Superior temporal gyrus (tissue), 1 donor: ENCODE data around the gene C16orf89.
"Not testable (repeated sequence)": the region's sequence is repeated elsewhere in the genome, so short reads cannot be mapped to it uniquely, and the experiment has no call there.

ENCODE experiments used
- DNase-seq: peaks from one replicate; pipeline ENCODE4 v3.0.0-alpha.2; 2016; ENCODE audit errors: extremely low spot score

C16orf89 gene

DNA sequence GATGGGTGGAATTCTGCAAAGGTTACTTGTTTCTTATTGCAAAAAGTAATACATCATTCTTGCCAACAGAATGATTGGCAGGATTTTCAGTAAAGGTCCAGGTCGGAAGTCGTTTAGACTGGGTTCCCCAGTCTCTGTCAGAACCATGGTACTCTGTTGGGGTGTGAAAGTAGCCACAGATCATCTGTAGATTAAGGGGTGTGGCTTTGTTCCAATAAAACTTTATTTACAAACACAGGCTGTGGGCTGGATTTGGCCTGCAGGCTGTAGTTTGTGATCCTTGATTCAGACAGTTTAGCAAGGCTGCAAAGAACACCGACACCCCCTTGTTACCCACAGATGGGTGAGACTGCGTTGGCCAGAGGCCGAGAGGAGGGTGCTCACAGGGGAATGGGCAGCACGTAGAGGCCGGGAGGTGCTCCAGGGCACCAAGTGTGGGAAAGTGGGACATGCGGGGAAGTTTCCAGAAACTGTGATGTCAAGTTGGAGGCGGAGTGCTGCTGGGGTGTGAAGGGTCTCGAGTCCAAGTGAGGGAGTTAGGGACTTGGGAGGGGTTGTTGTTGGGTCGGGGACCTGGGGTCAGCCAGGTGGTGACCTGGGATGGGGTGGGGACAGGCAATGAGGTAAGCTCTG, 18.5 kb upstream of the C16orf89 start:
- DNase-seq: not testable (repeated sequence)

GRCh38 chr16:5083646-5084045, 17.9 kb upstream of the C16orf89 start:
- not testable (repeated sequence) for DNase-seq

DNA sequence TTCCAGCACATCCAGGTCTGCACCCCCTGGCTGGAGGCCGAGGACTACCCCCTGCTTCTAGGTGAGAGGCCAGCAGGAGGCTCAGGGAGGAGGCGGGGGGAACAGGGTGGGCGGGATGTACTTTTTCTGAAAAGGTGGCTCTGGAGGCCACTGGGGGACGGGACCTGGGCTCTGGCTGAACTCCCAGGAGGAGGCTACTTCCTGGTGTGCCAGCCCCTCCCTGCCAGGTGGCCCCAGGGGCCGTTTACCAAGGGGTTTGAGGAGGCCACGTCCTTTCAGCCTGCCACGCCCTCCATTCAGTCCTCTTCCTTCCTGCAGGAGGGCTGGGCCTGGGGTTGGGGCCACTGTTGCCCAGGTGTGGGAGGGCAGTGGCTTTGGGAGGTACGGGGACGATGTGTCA, 15.2 kb upstream of the C16orf89 start:
- not testable (repeated sequence) for DNase-seq

- not testable (repeated sequence) for DNase-seq
Observed at GRCh38 chr16:5080461-5080860, 14.7 kb upstream of the C16orf89 start.

DNA sequence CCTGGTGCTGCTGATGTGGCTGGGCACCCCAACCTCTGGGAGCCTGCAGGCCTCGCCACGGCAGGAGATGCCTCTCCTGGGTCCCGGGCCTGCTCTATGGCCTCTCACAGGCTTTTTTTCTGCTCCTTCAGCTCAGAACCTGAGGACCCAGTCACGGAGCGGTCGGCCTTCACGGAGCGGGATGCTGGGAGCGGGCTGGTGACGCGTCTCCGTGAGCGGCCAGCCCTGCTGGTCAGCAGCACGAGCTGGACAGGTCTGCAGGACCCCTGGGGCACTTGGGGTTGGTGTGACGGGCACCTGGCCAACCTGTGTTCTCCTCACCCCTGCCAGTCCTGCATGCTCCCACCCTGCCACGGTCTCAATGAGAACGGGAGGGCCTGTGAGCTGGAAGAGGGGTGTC, 12.9 kb upstream of the C16orf89 start:
- DNase-seq: no peak

GRCh38 chr16:5077304-5077703, 11.5 kb upstream of the C16orf89 start:
- DNase-seq: no peak

- DNase-seq: no peak
Observed at GRCh38 chr16:5075637-5076036, 9.9 kb upstream of the C16orf89 start.

GRCh38 chr16:5073771-5074170, 8.0 kb upstream of the C16orf89 start:
- not testable (repeated sequence) for DNase-seq

DNA sequence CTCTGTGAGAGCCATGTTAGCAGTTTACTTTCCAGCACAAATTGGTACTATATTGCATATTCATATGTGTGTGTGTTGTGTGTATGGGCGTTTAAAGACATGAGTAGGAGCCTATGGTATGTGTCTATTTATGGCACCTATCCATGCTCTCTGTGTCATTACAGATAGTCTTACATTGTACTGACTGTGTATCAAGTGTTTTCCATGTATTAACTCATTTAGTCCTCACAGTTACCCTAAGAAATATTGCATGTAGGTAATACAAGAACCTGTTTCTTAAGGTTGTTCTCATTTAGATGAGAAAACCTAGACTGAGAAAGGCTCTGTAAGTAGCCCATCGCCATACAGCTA, 7.5 kb upstream of the C16orf89 start:
- no peak for DNase-seq

- no peak for DNase-seq
Observed at GRCh38 chr16:5072334-5073278, 6.8 kb upstream of the C16orf89 start.

DNA sequence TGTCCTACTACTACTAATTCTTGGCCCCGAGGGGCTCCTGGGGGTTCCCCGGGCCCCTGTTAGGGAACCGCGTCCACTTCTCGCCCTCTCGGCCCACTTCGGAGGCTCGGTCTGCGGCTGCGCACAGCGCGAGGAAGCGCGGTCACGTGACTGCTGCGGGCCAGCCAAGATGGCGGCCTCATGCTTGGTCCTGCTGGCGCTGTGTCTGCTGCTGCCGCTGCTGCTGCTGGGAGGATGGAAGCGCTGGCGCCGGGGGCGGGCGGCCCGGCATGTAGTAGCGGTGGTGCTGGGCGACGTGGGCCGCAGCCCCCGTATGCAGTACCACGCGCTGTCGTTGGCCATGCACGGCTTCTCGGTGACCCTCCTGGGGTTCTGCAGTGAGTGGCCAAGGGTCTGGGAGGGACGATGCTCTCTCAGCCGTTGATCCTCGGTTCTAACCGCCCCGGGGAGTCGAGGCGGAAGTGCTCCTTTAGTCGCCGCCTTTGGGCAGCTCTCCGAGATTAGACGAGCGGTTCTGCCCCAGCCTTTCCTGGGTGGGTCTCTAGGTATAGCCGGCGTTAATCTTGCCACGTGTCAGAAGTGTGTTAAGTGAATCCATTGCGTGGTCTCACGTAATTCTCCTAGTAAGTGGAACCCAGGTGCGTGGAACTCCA, 6.1 kb upstream of the C16orf89 start, which contains the start of gene ALG1:
Gene ALG1, plus strand, starts transcription at position 163 of the 653 bp plus-strand sequence. Its CDS starts 7 bp downstream, at position 170.
- DNase-seq: peak; percentile 95

DNA sequence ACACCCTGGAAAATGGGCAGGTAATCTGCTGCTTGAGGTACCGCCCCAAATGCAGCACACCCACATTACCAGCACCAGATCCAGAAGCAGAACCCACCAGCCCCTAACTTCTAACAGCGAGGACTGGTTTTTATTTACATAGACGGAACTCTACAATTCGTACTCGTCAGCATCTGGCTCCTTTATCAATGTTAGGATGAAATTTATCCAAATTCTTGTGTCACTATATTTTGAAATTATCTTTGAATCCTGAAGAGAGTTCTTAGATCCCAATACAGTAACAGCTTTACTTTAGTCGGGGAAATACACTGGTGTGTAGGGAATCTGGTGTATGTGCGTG, 5.6 kb upstream of the C16orf89 start:
- DNase-seq: no peak

DNA sequence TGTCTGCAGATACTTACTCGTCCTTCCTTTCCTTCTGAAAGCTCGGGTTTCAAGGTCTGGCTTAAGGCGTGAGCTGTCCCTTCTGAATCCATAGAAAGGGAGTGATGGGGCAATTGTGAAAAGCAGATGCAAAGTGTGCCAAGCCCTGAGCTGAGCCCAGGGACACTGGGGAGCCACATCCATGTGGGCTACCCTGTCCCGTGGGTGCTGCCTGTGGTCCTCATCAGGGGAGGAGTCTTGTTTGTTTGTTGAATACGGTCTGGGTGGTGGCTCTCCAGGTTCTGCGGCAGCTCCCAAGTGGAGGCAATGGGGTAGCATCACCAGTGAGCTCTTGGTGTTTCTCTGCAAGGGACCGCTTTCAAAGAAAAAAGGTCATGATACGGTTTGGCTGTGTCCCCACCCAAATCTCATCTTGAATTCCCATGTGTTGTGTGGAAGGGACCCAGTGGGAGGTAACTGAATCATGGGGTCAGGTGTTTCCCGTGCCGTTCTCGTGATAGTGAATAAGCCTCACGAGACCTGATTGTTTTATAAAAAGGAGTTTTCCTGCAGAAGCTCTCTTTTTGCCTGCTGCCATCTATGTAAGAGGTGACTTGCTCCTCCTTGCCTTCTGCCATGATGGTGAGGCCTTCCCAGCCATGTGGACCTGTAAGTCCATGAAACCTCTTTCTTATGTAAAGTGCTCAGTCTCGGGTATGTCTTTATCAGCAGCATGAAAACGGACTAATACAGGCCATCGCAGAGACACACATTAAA, 4.9 kb upstream of the C16orf89 start:
- no peak for DNase-seq

DNA sequence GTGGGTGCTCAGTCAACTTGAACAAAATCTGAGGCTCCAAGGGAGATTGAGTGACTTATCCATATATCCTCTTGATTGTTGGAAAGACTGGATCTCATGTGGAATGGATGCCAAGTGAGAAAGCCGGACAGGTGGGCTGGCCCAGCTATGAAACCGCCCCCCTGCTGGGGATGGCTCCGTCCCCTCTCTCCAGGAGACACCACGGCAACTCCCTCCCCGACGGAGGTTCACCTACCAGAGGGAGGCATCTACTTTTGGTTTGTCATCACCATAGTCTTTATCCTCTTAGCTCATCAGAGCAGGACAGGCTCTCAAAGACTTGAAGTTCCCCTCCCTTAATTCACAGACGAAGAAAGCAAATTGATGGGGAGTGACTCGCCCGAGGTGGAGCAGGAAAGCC, 4.1 kb upstream of the C16orf89 start:
- no peak for DNase-seq

DNA sequence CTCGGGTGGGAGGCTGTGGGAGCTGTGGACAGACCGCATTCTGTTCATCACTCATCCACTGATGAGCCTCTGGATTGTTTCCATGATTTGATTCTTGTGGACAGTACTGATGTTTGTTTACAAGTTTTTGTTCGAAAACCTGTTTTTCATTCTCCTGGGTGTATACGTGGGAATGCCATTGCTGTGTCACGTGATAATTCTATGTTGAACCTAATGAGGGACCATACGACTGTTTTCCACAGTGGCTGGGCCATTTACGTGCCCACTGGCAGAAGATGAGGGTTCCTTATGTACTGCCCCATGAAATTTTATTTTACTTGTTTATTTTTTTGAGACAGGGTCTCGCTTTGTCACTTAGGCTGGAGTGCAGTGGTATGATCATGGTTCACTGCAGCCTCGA, 3.3 kb upstream of the C16orf89 start:
- DNase-seq: no peak

DNA sequence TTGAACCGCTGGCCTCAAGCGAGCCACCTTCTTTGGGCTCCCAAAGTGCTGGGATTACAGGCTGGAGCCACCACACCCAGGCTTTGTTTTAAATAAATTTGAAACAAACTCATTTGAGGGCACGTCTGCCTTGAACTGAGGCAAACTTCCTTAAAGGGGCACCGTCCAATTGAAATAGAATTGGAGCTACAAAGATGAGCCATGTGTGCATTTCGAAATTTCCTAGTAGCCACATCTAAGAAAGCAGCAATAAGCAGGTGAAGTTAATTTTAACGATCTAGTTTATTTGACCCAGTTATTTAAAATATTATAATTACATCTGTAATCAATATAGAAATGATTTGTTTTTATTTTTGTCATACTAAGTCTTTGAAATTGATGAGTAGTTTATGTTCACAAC, 755 bp upstream of the C16orf89 start:
- no peak for DNase-seq

DNA sequence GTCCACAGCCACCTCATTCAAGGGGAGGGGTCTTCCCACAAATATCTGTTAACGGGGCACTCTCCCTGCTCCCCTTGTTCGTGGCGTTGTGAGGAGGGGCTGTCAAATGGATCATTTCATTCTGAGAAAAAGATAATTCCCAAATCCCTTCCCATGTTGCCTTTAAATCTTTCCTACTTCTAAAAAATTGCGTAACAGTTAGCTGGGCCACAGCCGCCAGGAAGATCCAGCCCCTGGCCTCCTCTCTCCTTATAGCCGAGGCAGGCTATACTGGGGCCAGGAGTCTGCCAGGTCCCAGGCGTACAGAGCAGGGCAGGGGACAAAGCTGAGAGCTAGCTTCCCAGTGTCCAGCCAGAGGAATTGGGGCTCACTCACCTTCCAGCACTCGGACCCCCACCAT, 430 bp downstream of the C16orf89 start:
- DNase-seq: no peak

GRCh38 chr16:5064915-5065314, 841 bp downstream of the C16orf89 start:
- DNase-seq: no peak

DNA sequence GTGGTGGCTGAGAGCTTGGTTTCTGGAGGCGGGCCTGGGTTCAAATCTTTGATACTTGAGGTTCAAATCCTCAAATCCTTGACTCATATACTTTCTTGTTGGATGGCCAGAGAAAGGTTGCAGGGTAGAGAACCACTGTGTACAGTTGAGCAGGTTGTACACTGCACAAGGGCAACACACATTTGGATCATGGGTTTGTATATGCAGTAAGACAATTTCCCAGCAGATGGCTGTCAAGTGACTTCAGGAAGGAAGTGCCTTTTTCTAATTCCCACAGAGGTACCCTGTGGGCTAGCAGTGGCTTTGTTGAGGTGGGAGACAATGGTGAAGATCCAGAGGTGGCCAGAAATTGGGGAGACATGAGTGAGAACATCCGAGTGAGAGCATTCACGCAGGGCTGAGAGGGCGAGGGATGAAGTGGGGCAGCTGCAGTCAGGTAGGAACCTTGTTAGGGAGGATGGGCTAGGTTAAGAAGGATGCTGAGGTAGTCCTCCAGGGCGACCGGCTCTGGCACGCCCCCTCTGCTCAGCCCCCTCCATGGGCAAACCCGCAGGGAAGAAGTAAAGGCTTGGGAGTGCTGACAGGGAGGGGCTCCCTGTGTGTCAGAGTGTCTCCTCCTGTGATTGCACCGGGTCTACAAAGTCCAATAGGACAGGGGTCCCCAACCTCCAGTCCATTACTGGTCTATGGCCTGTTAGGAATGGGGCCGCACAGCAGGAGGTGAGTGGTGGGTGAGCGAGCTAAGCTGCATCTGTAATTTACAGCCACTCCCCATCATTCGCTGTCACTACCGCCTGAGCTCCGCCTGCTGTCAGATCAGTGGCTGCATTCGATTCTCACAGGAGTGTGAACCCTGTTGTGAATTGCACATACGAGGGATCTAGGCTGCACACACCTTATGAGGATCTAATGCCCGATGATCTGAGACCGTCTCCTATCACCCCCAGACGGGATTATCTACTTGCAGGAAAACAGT, 2.7 kb downstream of the C16orf89 start:
- DNase-seq: no peak

DNA sequence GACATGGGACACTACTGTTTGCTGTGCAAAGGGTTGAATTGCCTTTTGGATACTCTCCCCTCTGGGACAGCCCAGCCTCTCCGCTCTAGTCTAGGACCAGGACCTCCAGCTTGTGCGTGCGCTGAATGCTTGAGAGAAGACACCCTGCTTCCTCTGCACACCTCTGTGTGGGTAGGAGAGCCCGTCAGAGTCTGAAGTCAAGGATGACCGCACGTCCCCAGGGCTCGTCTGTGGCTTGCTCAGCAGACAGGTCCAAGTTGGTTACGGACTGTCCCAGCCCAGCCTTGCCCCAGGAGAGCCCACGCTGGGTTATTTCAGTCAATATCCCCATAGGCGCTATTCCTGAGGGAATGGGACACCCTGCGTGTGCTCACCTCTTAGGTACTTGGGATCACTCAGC, 3.7 kb downstream of the C16orf89 start:
- DNase-seq: no peak
